Epidermal melanocyte (primary cell): ENCODE results near the gene ARHGEF19.
"Not testable (repeated sequence)": the region's sequence is repeated elsewhere in the genome, so short reads cannot be mapped to it uniquely, and the experiment has no call there.

Experiments used
- DNase-seq: peaks from one replicate; pipeline ENCODE4 v3.0.0; 2011; ENCODE audit warnings: low spot score; ENCODE audit not compliant: insufficient read length

The ARHGEF19 gene

GRCh38 chr1:16183179-16183578, 29.3 kb downstream of the ARHGEF19 start:
- no peak for DNase-seq

- DNase-seq, result peak; percentile 53
Measured at GRCh38 chr1:16181887-16182719, 30.3 kb downstream of the ARHGEF19 start.

GRCh38 chr1:16180291-16180824, 32.1 kb downstream of the ARHGEF19 start:
- DNase-seq, result no peak

- no peak for DNase-seq
Measured at GRCh38 chr1:16178596-16179497, 33.6 kb downstream of the ARHGEF19 start.

- no peak for DNase-seq
Measured at GRCh38 chr1:16177306-16177705, 35.1 kb downstream of the ARHGEF19 start.

- DNase-seq, result no peak
Measured at GRCh38 chr1:16176653-16177052, 35.8 kb downstream of the ARHGEF19 start.

- peak; percentile 74 for DNase-seq
Measured at GRCh38 chr1:16175610-16176553, 36.6 kb downstream of the ARHGEF19 start.

GRCh38 chr1:16174886-16175598, 37.4 kb downstream of the ARHGEF19 start:
- DNase-seq, result no peak

- no peak for DNase-seq
Measured at GRCh38 chr1:16174261-16174868, 38.1 kb downstream of the ARHGEF19 start.

GRCh38 chr1:16173447-16174260, 38.8 kb downstream of the ARHGEF19 start:
- DNase-seq, result no peak

- no peak for DNase-seq
Measured at GRCh38 chr1:16172964-16173446, 39.4 kb downstream of the ARHGEF19 start.

- no peak for DNase-seq
Measured at GRCh38 chr1:16172218-16172830, 40.1 kb downstream of the ARHGEF19 start.

- no peak for DNase-seq
Measured at GRCh38 chr1:16171314-16172151, 40.9 kb downstream of the ARHGEF19 start.

GRCh38 chr1:16170283-16170673, 42.2 kb downstream of the ARHGEF19 start:
- no peak for DNase-seq

GRCh38 chr1:16168622-16169360, 43.7 kb downstream of the ARHGEF19 start:
- DNase-seq, result no peak

- not testable (repeated sequence) for DNase-seq
Measured at GRCh38 chr1:16168144-16168495, 44.3 kb downstream of the ARHGEF19 start.
